OCI-LY3 (cell line): Measurements from ENCODE around the gene MAGI2.

Source experiments
- H2AFZ ChIP-seq: fragments of 200-600, 300-600 bp; shearing (Covaris generic); 2 replicates; pipeline ENCODE4 v1.6.0; 2014; ENCODE audit warnings: antibody characterized with exemption, low read depth, low read length
- H3K27ac ChIP-seq: fragments of 200-600, 300-600 bp; sonication (generic); 2 replicates; pipeline ENCODE4 v1.5.1; 2014; ENCODE audit warnings: mild to moderate bottlenecking, low read length, moderate library complexity, mixed read lengths
- H3K27me3 ChIP-seq: fragments of 200-600, 300-600 bp; sonication (generic); 2 replicates; pipeline ENCODE4 v1.6.1; 2014; ENCODE audit warnings: low read depth, low read length, mixed read lengths
- H3K36me3 ChIP-seq: fragments of 200-600, 300-600 bp; sonication (generic); replicated peaks from 2 replicates; pipeline ENCODE3; 2014; ENCODE audit warnings: low read depth, low read length, mixed read lengths
- H3K4me1 ChIP-seq: fragments of 300-600, 200-600 bp; sonication (generic); 2 replicates; pipeline ENCODE4 v1.6.1; 2014; ENCODE audit warnings: low read length, mixed read lengths
- H3K4me2 ChIP-seq: fragments of 200-600, 300-600 bp; sonication (generic); 2 replicates; pipeline ENCODE4 v1.6.1; 2014; ENCODE audit warnings: low read length, mixed read lengths
- H3K4me3 ChIP-seq: fragments of 300-600, 200-600 bp; sonication (generic); 2 replicates; pipeline ENCODE4 v1.5.1; 2014; ENCODE audit warnings: antibody characterized with exemption, mild to moderate bottlenecking, low read length, moderate library complexity
- H3K79me2 ChIP-seq: fragments of 300-600, 200-600 bp; shearing (Covaris generic); 2 replicates; pipeline ENCODE4 v1.6.1; 2014; ENCODE audit warnings: mild to moderate bottlenecking, low read length, mixed read lengths
- H3K9ac ChIP-seq: fragments of 300-600, 200-600 bp; shearing (Covaris generic); 2 replicates; pipeline ENCODE4 v1.6.0; 2014; ENCODE audit warnings: mild to moderate bottlenecking, low read length, moderate library complexity
- H3K9me3 ChIP-seq: fragments of 200-600, 300-600 bp; shearing (Covaris generic); 2 replicates; pipeline ENCODE4 v1.6.1; 2014; ENCODE audit warnings: low read length, mixed read lengths; ENCODE audit not compliant: insufficient read depth
- H4K20me1 ChIP-seq: fragments of 200-600, 300-600 bp; sonication (generic); 2 replicates; pipeline ENCODE4 v1.6.1; 2016; ENCODE audit warnings: low read length, mixed read lengths; ENCODE audit not compliant: insufficient read depth
- EZH2phosphoT487 ChIP-seq: fragments of 200-600 bp; shearing (Covaris generic); IDR thresholded peaks from 2 replicates; pipeline ENCODE4 v1.6.1; 2018; ENCODE audit warnings: antibody characterized with exemption, mixed run types, low read depth
- TF ChIP-seq, protein P1 (sequence below): fragments of 200-600, 300-600 bp; sonication (generic); IDR thresholded peaks from 2 replicates; pipeline ENCODE4 v1.5.1; 2014; ENCODE audit warnings: antibody characterized with exemption, low read length, low read depth

MAGI2 gene

DNA sequence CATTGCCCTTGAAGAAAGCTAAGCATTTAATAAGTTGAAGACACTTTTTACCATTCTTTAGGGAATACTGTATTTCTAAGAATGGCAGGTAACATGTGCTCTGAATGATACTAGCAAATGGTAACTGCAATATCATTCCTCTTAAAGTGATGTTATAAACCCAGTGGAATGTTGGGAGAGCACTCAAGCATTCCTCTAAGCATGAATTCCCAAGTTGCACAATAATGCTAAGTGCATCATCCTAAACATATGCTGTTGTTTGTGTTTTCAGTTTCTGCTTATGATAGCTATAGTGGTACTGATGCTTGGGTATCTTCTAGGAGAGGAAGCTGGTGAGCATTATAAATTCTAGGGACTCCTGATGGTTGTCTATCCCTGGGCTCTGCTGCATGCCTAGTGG, 980.9 kb downstream of the MAGI2 start:
- no peak overlapping the region for H3K4me3 ChIP-seq
- no peak overlapping the region for H3K4me2 ChIP-seq
- no peaks in the 10 kb centered on the region; the same call in 1 of the 2 replicates for H3K27me3 ChIP-seq
- no peaks in the 10 kb centered on the region for H3K36me3 ChIP-seq
- no peaks in the 10 kb centered on the region for H4K20me1 ChIP-seq
- H3K9me3 ChIP-seq, result no peaks in the 10 kb centered on the region
- H3K27ac ChIP-seq, result no peak overlapping the region
- H3K9ac ChIP-seq, result no peak overlapping the region
- TF ChIP-seq EZH2phosphoT487, result no peak
- TF ChIP-seq, protein P1, sequence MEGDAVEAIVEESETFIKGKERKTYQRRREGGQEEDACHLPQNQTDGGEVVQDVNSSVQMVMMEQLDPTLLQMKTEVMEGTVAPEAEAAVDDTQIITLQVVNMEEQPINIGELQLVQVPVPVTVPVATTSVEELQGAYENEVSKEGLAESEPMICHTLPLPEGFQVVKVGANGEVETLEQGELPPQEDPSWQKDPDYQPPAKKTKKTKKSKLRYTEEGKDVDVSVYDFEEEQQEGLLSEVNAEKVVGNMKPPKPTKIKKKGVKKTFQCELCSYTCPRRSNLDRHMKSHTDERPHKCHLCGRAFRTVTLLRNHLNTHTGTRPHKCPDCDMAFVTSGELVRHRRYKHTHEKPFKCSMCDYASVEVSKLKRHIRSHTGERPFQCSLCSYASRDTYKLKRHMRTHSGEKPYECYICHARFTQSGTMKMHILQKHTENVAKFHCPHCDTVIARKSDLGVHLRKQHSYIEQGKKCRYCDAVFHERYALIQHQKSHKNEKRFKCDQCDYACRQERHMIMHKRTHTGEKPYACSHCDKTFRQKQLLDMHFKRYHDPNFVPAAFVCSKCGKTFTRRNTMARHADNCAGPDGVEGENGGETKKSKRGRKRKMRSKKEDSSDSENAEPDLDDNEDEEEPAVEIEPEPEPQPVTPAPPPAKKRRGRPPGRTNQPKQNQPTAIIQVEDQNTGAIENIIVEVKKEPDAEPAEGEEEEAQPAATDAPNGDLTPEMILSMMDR, result no peak
- no peak overlapping the region for H2AFZ ChIP-seq
- no peaks in the 10 kb centered on the region for H3K79me2 ChIP-seq
- no peaks in the 10 kb centered on the region for H3K4me1 ChIP-seq

DNA sequence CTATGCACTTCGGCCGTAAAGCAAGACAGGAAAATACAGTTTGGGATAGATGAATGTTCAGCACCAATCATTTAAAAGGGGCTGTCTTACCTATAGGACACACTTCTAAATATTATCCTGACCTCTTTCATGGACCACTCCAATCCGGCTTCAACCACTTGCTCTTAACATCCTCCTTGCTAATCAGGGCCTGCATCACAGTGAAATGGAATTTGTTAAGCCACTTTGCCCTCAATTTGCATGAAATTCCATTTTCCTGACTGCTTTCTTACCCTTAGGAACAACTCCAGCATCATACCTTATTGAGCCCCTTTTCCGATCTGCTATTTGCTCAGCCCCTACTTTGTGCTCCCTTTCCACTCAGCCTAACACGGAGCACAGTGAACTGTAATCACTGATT, 987.6 kb downstream of the MAGI2 start:
- H2AFZ ChIP-seq, result no peak overlapping the region
- H3K27me3 ChIP-seq, result no peaks in the 10 kb centered on the region
- no peak for TF ChIP-seq EZH2phosphoT487
- TF ChIP-seq, protein P1, result no peak
- no peak overlapping the region for H3K27ac ChIP-seq
- H4K20me1 ChIP-seq, result no peaks in the 10 kb centered on the region
- H3K9ac ChIP-seq, result no peak overlapping the region
- no peaks in the 10 kb centered on the region for H3K4me1 ChIP-seq
- no peaks in the 10 kb centered on the region for H3K9me3 ChIP-seq
- no peak overlapping the region for H3K4me3 ChIP-seq
- H3K36me3 ChIP-seq, result no peaks in the 10 kb centered on the region
- no peak overlapping the region for H3K4me2 ChIP-seq
- H3K79me2 ChIP-seq, result no peaks in the 10 kb centered on the region

DNA sequence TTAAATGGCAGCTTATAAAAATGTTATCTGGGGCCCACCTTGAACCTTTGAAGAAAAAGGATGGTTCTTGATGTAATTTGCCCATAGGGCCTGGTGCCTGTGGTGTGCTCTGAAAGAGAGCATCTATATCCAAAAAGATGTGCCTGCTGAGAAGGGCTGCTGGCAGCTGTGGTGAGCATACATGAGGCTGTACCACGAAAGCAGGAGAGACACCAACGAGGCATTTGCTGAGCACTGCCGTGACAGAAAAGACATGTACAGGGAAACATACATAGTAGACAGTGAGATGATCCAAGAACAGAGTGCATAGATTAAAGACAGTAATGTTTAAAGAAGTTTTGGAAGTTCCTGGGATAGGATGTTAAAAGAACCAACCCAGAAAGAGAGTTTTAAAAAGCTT, 990.4 kb downstream of the MAGI2 start:
- TF ChIP-seq, protein P1, result no peak
- TF ChIP-seq EZH2phosphoT487, result no peak
- Histone ChIP-seq H3K9me3 (no peaks in the 10 kb centered on the region), H3K4me2 (no peak overlapping the region), H3K27me3 (no peaks in the 10 kb centered on the region), H2AFZ (no peak overlapping the region), H4K20me1 (no peaks in the 10 kb centered on the region), H3K27ac (no peak overlapping the region), H3K79me2 (no peaks in the 10 kb centered on the region), H3K4me3 (no peak overlapping the region), H3K36me3 (no peaks in the 10 kb centered on the region), H3K4me1 (no peaks in the 10 kb centered on the region), H3K9ac (no peak overlapping the region)

DNA sequence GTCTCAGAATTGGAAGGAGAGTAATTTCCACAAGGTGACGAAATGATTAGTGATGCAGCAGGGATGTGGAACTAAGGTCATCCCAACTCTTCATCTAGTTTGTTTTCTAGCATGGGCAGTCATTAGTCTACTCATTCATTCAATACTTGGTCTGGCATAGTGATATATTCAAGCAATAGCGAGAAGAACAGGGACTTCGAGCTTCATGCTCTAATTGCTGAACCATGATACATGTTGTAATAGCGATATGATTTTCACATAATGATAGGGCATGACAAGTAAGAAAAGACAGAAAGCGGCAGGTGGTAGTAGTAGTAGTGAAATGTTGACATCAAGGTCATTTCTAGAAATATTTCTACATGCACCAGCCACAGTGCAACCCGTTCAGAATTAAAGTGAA, 1002.8 kb downstream of the MAGI2 start:
- no peaks in the 10 kb centered on the region for H3K79me2 ChIP-seq
- H3K9ac ChIP-seq, result no peak overlapping the region
- H3K27ac ChIP-seq, result no peak overlapping the region
- H3K27me3 ChIP-seq, result no peaks in the 10 kb centered on the region
- H3K4me2 ChIP-seq, result no peak overlapping the region
- no peak overlapping the region for H2AFZ ChIP-seq
- TF ChIP-seq, protein P1, result no peak
- no peak for TF ChIP-seq EZH2phosphoT487
- H3K36me3 ChIP-seq, result no peaks in the 10 kb centered on the region
- no peaks in the 10 kb centered on the region for H4K20me1 ChIP-seq
- no peaks in the 10 kb centered on the region for H3K9me3 ChIP-seq
- H3K4me3 ChIP-seq, result no peak overlapping the region
- H3K4me1 ChIP-seq, result no peaks in the 10 kb centered on the region
